AG04450 (cell line): Measurements from ENCODE around the gene HMGXB3. TPM values are rescaled to one million over a fixed set of nuclear protein-coding genes. Genes with fewer than 3 reads are reported as not detected.

Source experiments
- CTCF ChIA-PET: fragments of 300-600, 350-600 bp; formaldehyde crosslinking; extraction: SDS; loops from one replicate; lab custom pipeline; 2022; ENCODE audit warnings: antibody characterized with exemption, inconsistent platforms; lab: Charles Lee
- POLR2A ChIA-PET: fragments of 350-600 bp; formaldehyde crosslinking; extraction: SDS; loops from one replicate; lab custom pipeline; 2021; ENCODE audit warnings: antibody characterized with exemption, inconsistent platforms; lab: Yijun Ruan, JAX
- DNase-seq: peaks from one replicate; pipeline ENCODE4 v3.0.0-alpha.2; 2011; ENCODE audit warnings: low read depth, low spot score
- H3K27ac ChIP-seq: one replicate; pipeline ENCODE4 v1.5.1; 2012; ENCODE audit warnings: low read depth, low read length, control low read depth
- H3K27me3 ChIP-seq: one replicate; pipeline ENCODE4 v1.6.0; 2012; ENCODE audit warnings: low read length; ENCODE audit not compliant: control insufficient read depth, insufficient read depth
- H3K4me3 ChIP-seq: 2 replicates; pipeline ENCODE4 v1.5.1; 2011; ENCODE audit warnings: mild to moderate bottlenecking, low read depth, low read length, control low read depth
- H3K9me3 ChIP-seq: 2 replicates; pipeline ENCODE4 v1.5.1; 2012; ENCODE audit warnings: low read length; ENCODE audit not compliant: control insufficient read depth, insufficient read depth
- polyA plus RNA-seq: library from polyadenylated mRNA; depleted of rRNA; stranded (reverse); fragments of >200 nt; gene quantifications from 2 replicates; pipeline ENCODE4 v1.2.3, GENCODE V29; 2011
- TF ChIP-seq, protein P1 (sequence below): IDR thresholded peaks from 2 replicates; pipeline ENCODE4 v1.5.1; 2011; ENCODE audit warnings: low read depth, low read length, control low read depth, inconsistent platforms

The HMGXB3 gene
- polyA plus RNA-seq, 1 experiment = 37.0 TPM

DNA sequence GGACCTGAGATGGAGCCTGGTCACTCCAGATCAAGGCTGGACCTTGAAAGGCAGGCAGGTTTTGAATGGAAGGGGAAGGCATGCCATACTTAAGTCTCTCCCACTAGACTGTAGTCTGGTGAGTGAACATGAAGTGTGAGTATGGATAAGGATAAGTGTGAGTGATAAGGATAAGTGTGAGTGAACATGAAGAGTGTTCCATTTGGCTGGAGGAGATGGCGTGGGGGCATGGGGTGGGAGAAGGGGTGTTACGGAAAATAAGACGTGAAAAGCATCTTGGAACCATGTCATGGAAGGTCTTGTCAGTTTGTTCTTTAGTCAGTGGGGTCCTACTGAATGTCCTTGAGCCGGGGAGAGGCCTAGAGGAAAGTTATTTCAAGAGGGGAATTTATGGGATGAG lies 32.8 kb downstream of the HMGXB3 start:
- H3K27ac ChIP-seq = no peak overlapping the region
- no peak for DNase-seq
- no peaks in the 10 kb centered on the region for H3K27me3 ChIP-seq
- TF ChIP-seq, protein P1, sequence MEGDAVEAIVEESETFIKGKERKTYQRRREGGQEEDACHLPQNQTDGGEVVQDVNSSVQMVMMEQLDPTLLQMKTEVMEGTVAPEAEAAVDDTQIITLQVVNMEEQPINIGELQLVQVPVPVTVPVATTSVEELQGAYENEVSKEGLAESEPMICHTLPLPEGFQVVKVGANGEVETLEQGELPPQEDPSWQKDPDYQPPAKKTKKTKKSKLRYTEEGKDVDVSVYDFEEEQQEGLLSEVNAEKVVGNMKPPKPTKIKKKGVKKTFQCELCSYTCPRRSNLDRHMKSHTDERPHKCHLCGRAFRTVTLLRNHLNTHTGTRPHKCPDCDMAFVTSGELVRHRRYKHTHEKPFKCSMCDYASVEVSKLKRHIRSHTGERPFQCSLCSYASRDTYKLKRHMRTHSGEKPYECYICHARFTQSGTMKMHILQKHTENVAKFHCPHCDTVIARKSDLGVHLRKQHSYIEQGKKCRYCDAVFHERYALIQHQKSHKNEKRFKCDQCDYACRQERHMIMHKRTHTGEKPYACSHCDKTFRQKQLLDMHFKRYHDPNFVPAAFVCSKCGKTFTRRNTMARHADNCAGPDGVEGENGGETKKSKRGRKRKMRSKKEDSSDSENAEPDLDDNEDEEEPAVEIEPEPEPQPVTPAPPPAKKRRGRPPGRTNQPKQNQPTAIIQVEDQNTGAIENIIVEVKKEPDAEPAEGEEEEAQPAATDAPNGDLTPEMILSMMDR = no peak
- H3K4me3 ChIP-seq = no peak overlapping the region
- ChIA-PET POLR2A (no interaction called here), CTCF (interaction anchor here (1.0 kb wide), 1 partner anchor 15 kb away, joined by 3 read pairs; no protein-coding TSS in a partner anchor)
- no peaks in the 10 kb centered on the region for H3K9me3 ChIP-seq

DNA sequence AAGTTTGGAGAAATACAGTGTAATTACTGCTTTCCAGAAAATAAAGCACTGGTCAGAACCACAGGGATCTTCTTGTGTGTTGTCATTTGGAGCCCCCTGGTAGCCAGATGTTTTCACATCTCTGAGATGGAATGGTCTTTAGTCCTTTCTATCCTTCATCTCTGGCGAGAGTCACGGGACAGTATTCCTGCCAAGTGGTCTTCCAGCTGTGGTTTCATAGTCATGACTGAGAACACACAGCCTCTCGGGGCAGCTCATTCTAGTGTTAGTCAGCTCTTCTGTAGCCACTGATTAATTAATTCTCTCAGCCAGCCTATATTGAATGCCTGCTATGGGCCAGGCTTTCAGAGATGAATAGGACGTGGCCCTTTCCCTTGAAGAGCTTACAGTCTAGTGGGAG lies 34.1 kb downstream of the HMGXB3 start:
- H3K9me3 ChIP-seq = no peaks in the 10 kb centered on the region
- TF ChIP-seq, protein P1 = no peak
- peak; percentile 80 for DNase-seq
- peak overlapping the region; percentile 0 for H3K27ac ChIP-seq
- H3K4me3 ChIP-seq = no peak overlapping the region
- POLR2A ChIA-PET = interaction anchor here (0.9 kb wide), 1 partner anchor 17 kb away, joined by 5 read pairs; no protein-coding TSS in a partner anchor
- no peaks in the 10 kb centered on the region for H3K27me3 ChIP-seq
- CTCF ChIA-PET = interaction anchor here (1.0 to 1.3 kb wide), 2 partner anchors 30 to 200 kb away, joined by 3 to 4 read pairs; no protein-coding TSS in a partner anchor

DNA sequence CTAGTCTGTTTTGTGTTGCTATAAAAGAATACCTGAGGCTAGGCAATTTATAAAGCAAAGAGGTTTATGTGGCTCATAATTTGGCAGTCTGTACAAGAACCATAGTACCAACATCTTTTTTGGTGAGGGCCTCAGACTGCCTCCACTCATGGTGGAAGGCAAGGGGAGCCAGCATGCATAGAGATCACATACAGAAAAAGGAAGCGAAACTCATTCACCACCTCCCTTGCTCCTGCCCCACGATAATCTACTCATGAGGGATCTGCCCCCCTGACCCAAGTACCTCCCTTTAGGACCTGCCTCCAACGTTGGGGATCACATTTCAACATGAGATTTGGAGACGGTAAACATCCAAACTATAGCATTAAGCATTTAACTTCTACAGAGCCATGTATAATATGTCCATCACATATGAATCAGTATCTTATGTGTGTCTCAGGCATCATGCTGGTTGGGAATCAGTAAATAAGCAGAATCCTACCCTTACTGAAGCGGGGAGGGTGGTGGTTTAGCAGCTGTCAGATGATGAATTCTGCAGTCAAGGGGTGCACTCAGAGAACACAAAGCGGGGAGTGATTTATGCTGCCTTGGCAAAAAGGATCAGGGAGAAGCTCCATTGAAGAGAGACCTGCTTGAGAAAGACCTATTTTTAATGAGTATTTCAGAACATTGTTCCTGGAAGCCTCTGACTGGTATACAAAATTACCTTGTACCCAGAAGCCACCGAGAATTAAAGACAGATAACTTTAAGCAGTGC lies 34.8 kb downstream of the HMGXB3 start:
- H3K4me3 ChIP-seq = no peak overlapping the region
- TF ChIP-seq, protein P1 = no peak
- H3K9me3 ChIP-seq = no peaks in the 10 kb centered on the region
- ChIA-PET CTCF (interaction anchor here (1.3 kb wide), 1 partner anchor 201 kb away, joined by 4 read pairs; no protein-coding TSS in a partner anchor), POLR2A (interaction anchor here (0.9 kb wide), 1 partner anchor 18 kb away, joined by 5 read pairs; no protein-coding TSS in a partner anchor)
- DNase-seq = no peak
- H3K27ac ChIP-seq = peak overlapping the region; percentile 25
- no peaks in the 10 kb centered on the region for H3K27me3 ChIP-seq

DNA sequence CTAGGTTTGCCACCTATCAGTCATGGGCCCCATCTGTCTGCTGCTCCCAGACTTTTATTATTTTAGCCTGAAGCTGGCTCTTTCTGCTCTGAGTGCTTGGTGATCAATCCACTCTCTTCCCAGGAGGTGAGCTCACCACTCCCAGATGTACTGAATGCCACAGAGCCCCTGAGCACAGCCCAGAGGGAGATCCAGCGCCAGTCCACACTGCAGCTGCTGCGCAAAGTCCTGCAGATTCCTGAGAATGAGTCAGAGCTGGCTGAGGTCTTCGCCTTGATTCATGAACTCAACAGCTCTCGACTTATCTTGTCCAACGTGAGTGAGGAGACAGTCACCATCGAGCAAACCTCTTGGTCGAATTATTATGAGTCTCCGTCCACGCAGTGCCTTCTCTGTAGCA lies 36.0 kb downstream of the HMGXB3 start:
- ChIA-PET POLR2A (interaction anchor here (0.5 to 1.7 kb wide), 6 partner anchors 13 to 437 kb away, joined by 3 to 5 read pairs (median 4); partner anchors contain the start of genes HMGXB3 and TIGD6), CTCF (interaction anchor here (1.1 kb wide), 3 partner anchors 9 to 182 kb away, joined by 3 to 5 read pairs (median 3); no protein-coding TSS in a partner anchor)
- TF ChIP-seq, protein P1 = no peak
- no peaks in the 10 kb centered on the region for H3K9me3 ChIP-seq
- H3K4me3 ChIP-seq = no peak overlapping the region
- H3K27me3 ChIP-seq = no peaks in the 10 kb centered on the region
- DNase-seq = peak; percentile 92
- peak overlapping the region; percentile 69 for H3K27ac ChIP-seq

DNA sequence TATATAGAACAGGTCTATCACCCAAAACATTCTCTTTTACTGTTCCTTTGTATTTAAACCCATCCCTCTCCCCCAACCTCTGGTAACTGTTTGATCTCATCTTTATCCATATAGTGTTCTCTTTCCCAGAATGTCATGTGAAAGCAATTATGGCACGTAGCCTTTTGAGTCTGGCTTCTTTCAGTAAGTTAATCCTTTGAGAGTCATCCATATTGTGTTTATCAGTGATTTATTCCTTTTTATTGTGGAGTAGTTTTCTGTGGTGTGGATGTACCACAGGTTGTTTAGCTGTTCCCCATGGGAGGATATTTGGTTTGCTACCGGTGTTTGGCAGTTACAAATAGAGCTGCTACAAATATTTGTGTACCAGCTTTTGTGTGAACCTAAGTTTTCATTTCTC lies 38.0 kb downstream of the HMGXB3 start:
- H3K27me3 ChIP-seq = no peaks in the 10 kb centered on the region
- no peak overlapping the region for H3K4me3 ChIP-seq
- ChIA-PET CTCF (interaction anchor here (0.7 kb wide), 1 partner anchor 47 kb away, joined by 3 read pairs; no protein-coding TSS in a partner anchor), POLR2A (no interaction called here)
- no peak overlapping the region for H3K27ac ChIP-seq
- TF ChIP-seq, protein P1 = no peak
- DNase-seq = no peak
- H3K9me3 ChIP-seq = no peaks in the 10 kb centered on the region
